Kidney epithelial cell (primary cell): ENCODE data around the gene IL36B. TPM values are rescaled to one million over a fixed set of nuclear protein-coding genes. Genes with fewer than 3 reads are reported as not detected.

Experiments used
- DNase-seq: peaks from one replicate; pipeline ENCODE4 v3.0.0-alpha.2; 2010; ENCODE audit warnings: low read depth
- H3K27me3 ChIP-seq: 2 replicates; pipeline ENCODE4 v1.6.0; 2011; ENCODE audit warnings: low read length; ENCODE audit not compliant: control insufficient read depth, insufficient read depth
- H3K36me3 ChIP-seq: 2 replicates; pipeline ENCODE4 v1.5.1; 2011; ENCODE audit warnings: low read length; ENCODE audit not compliant: control insufficient read depth, insufficient read depth
- H3K4me3 ChIP-seq: 2 replicates; pipeline ENCODE4 v1.5.1; 2011; ENCODE audit warnings: low read depth, mild to moderate bottlenecking, control low read depth, low read length
- total RNA-seq: library from RNA; depleted of rRNA; stranded (reverse); fragments of >200 nt; gene quantifications from 2 replicates; pipeline ENCODE4 v1.2.3, GENCODE V29; 2015
- TF ChIP-seq, protein P1 (sequence below): IDR thresholded peaks from 2 replicates; pipeline ENCODE4 v1.5.1; 2011; ENCODE audit warnings: mild to moderate bottlenecking, moderate library complexity, low read length, control low read depth, inconsistent platforms; ENCODE audit not compliant: insufficient read depth, poor library complexity, severe bottlenecking

IL36B gene
- total RNA-seq, 1 donor from 2014 or later, result not detected

DNA sequence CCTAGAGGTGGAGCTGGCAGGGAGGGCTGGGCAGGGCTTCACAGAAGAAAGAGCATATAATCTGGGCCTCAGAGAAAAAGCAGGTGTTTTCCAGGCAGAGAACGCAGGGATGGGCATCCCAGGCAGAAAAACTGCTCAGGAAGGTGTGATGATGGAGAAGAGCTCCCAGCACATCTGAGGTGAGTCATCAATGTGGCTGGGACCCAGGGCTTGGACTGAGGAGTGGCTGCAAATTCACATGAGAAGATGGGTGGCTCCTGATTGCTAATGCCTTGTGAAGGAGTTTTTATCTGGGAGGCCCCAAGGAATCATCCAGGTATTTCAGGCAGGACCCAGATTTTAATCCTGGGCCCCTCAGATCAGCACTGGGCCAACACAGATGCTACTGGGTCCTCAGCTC, 25.3 kb upstream of the IL36B start:
- no peak overlapping the region for H3K4me3 ChIP-seq

DNA sequence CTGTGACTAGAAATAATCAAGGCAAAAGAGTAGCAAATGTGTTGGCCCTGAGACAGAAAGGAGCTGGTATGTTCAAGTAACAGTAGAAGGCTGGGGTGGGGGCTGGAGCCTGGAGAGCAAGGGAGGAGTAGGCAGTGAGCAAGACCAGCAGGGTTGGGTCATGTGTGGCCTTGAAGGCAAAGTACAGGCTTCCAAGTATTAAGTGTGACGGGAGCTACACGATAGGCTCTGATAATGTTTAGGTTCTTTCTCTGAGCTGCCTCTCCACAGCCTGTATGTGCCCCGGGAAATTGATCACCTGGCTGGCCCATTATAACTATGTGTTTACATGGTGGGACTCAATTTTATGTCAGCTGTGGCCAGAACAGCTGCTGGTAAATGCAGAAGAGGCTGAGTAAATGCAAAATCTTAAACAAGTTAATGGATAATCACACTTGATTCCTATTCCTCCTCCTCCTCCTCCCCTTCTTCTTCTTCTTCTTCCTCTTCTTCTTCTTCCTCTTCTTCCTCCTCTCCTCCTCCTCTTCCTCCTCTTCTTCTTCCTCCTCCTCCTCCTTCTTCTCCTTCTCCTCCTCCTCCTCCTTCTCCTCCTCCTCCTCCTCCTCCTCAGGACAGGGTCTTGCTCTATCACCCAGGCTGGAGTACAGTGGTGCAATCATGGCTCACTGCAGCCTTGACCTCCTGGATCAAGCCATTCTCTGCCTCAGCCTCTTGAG, 24.4 kb upstream of the IL36B start:
- H3K4me3 ChIP-seq, result no peak overlapping the region
- no peaks in the 10 kb centered on the region for H3K27me3 ChIP-seq
- no peak for DNase-seq
- no peaks in the 10 kb centered on the region for H3K36me3 ChIP-seq
- TF ChIP-seq, protein P1, sequence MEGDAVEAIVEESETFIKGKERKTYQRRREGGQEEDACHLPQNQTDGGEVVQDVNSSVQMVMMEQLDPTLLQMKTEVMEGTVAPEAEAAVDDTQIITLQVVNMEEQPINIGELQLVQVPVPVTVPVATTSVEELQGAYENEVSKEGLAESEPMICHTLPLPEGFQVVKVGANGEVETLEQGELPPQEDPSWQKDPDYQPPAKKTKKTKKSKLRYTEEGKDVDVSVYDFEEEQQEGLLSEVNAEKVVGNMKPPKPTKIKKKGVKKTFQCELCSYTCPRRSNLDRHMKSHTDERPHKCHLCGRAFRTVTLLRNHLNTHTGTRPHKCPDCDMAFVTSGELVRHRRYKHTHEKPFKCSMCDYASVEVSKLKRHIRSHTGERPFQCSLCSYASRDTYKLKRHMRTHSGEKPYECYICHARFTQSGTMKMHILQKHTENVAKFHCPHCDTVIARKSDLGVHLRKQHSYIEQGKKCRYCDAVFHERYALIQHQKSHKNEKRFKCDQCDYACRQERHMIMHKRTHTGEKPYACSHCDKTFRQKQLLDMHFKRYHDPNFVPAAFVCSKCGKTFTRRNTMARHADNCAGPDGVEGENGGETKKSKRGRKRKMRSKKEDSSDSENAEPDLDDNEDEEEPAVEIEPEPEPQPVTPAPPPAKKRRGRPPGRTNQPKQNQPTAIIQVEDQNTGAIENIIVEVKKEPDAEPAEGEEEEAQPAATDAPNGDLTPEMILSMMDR, result no peak

More for the DNA sequence above, 25.3 kb upstream of the IL36B start:
- TF ChIP-seq, protein P1, result no peak
- Histone ChIP-seq H3K27me3 (no peaks in the 10 kb centered on the region), H3K36me3 (no peaks in the 10 kb centered on the region)
- DNase-seq, result peak; percentile 23

DNA sequence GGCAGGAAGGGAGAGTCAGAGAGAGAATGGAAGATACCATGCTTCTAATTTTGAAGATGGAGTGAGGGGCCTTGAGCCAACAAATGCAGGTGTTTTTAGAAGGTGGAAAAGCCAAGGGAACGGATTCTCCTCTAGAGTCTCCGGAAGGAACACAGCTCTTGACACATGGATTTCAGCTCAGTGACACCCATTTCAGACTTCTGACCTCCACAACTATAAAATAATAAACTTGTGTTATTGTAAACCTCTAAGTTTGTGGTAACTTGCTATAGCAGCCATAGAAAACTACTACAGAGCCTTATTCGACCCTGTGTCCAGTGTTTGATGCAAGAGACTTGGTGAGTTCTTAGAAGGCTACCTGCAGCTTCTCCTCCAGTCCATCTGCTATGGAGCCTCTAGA, 22.9 kb upstream of the IL36B start:
- H3K27me3 ChIP-seq, result no peaks in the 10 kb centered on the region
- H3K36me3 ChIP-seq, result no peaks in the 10 kb centered on the region
- H3K4me3 ChIP-seq, result no peak overlapping the region
- TF ChIP-seq, protein P1, result no peak
- no peak for DNase-seq

DNA sequence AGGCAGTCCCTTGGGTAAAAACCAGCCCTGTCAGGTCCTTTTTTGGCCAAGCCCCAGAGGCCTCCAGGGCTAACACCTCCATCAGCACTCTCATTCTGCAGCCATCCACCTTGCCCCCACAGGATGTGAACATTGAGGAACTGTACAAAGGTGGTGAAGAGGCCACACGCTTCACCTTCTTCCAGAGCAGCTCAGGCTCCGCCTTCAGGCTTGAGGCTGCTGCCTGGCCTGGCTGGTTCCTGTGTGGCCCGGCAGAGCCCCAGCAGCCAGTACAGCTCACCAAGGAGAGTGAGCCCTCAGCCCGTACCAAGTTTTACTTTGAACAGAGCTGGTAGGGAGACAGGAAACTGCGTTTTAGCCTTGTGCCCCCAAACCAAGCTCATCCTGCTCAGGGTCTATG, 22.4 kb upstream of the IL36B start:
- DNase-seq, result no peak
- Histone ChIP-seq H3K27me3 (no peaks in the 10 kb centered on the region), H3K36me3 (no peaks in the 10 kb centered on the region), H3K4me3 (no peak overlapping the region)
- TF ChIP-seq, protein P1, result no peak

DNA sequence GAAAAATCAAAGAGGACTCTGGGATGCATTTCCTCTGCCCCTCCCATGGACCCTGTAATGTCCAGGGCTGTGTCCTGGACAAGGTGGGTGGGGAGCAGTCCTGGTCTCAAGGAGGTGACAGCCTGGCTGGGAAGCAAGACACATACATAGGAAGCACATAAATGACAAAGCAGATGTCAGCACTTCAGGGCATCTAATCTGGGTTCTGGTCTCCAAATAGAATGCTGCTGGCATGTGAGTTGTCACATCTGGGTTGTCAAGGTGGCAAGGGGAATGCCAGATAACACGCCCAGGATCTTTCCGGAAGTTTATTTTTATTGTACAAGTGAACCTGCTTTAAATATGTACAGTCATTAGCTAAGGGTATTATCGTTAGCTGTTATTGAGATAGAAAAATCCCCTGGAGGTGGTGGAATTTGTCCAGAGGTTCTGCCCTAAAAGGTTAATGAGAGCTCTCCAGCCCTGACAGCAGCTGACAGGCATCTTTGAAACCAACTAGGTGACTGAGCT, 20.7 kb upstream of the IL36B start:
- no peak overlapping the region for H3K4me3 ChIP-seq
- H3K27me3 ChIP-seq, result no peaks in the 10 kb centered on the region
- no peak for DNase-seq
- no peaks in the 10 kb centered on the region for H3K36me3 ChIP-seq
- TF ChIP-seq, protein P1, result no peak

DNA sequence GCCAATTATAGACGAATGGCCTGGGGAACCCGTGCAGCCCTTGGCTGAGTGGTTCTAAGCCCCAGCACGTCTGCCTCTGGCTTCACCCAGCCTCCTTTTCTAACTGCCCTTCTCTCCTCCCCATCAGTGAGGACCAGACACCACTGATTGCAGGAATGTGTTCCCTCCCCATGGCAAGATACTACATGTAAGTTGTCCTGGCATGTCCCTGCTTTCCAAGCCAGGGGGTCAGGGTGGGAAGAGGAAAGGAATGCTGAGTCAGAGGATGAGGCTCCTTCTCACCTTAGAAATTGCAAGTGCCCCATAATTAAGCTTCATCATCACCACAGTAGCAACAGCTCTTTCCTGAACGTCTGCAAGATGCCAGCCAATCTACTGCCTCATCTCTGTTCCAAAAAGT, 19.9 kb upstream of the IL36B start:
- no peak for DNase-seq
- no peaks in the 10 kb centered on the region for H3K36me3 ChIP-seq
- H3K4me3 ChIP-seq, result no peak overlapping the region
- H3K27me3 ChIP-seq, result no peaks in the 10 kb centered on the region
- TF ChIP-seq, protein P1, result no peak
